MM.1S (cell line): Measurements from ENCODE around the gene LTO1.

Experiments used
- CTCF ChIP-seq: fragments of 300-600 bp; sonication (generic); IDR thresholded peaks from 2 replicates; pipeline ENCODE4 v1.5.1; 2016; ENCODE audit warnings: antibody characterized with exemption, low read length, mixed read lengths
- EZH2 ChIP-seq: fragments of 300-600 bp; sonication (generic); optimal IDR thresholded peaks from 2 replicates; pipeline ENCODE3; 2017; ENCODE audit warnings: low read depth, mild to moderate bottlenecking, antibody characterized with exemption, low read length, mixed read lengths

- TF ChIP-seq CTCF (no peak), EZH2 (no peak)
Observed at GRCh38 chr11:69707176-69707575, 32.0 kb upstream of the LTO1 start.
